ENCODE measurements around the gene RPTOR.
A peak's percentile ranks its signal among the peaks of the same experiment; 100 is the strongest.
"Not testable (repeated sequence)": the region's sequence is repeated elsewhere in the genome, so short reads cannot be mapped to it uniquely, and the experiment has no call there.

RPTOR gene

DNA sequence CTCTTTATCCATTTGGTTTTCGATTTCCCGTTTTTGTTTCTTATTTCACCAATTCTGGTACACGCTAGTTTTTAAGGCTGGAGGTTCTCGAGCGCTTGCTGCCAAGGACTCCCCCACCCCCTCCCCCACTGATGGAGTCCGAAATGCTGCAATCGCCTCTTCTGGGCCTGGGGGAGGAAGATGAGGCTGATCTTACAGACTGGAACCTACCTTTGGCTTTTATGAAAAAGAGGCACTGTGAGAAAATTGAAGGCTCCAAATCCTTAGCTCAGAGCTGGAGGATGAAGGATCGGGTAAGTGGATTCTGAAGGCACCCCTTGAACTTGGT lies 825 bp downstream of the RPTOR start:
- DNase-seq (ENCODE audit: low spot score) = no peak

- no peak for DNase-seq (ENCODE audit: low spot score)
Measured at GRCh38 chr17:80546267-80546666, 1.6 kb downstream of the RPTOR start.

GRCh38 chr17:80552523-80552922 lies 7.9 kb downstream of the RPTOR start:
- DNase-seq (ENCODE audit: low spot score) = no peak

GRCh38 chr17:80555266-80555665 lies 10.6 kb downstream of the RPTOR start:
- no peak for DNase-seq (ENCODE audit: low spot score)

GRCh38 chr17:80558046-80558445 lies 13.4 kb downstream of the RPTOR start:
- no peak for DNase-seq (ENCODE audit: low spot score)

- no peak for DNase-seq (ENCODE audit: low spot score)
Measured at GRCh38 chr17:80559825-80560251, 15.2 kb downstream of the RPTOR start.

DNA sequence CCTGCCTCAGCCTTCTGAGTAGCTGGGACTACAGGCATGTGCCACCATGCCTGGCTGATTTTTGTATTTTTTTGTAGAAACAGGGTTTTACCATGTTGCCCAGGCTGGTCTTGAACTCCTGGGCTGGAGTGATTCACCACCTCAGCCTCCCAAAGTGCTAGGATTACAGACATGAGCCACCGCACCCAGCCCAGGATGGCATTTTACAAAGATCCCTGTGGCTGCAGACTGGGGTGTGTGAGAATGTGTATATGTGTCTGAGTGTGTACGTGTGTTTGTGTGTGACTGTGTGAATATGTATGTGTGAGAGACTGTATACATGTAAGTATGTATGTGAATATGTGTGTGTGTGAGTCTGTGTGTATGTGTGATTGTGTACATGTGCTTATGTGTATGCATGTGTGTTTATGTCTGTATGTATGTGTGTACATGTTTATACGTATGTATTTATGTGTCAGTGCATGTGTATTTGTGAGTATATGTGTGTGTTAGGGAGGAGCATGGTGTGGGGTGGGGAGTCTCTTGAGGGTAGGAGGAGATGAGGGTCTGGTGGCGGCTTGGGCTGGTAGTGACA lies 17.0 kb downstream of the RPTOR start:
- DNase-seq (ENCODE audit: low spot score) = no peak

- DNase-seq (ENCODE audit: low spot score) = no peak
Measured at GRCh38 chr17:80564545-80564944, 19.9 kb downstream of the RPTOR start.

DNA sequence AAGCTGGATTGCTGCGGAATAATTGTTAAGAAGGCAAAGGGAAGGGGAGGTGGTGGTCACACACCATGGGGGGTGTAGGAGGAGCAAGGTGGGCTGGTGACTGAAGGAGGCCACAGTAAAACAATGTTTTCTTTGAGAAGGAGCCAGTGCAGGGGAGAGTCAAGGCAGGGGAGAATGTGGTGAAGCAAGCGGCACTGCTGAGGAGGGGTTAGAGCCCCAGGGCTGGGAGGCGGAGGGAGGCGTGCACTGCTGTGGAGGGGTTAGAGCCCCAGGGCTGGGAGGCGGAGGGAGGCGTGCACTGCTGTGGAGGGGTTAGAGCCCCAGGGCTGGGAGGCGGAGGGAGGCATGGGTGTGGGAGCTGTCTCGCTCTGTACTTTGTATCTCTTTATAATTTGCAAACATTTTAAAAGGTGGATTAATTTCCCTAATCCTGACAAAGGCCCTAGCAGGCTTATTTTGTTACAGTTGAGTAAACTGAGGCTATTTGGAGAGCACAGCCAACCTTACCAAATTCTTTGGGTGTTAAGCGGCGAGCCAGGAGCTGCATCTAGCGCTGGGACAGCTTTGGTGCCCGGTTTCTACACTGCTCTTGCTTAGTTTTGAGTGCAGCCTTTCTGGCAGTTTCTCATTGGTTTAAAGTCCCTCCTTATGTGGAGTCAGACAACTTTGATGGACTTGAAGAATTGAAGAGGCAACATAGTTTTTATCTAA lies 20.9 kb downstream of the RPTOR start:
- no peak for DNase-seq (ENCODE audit: low spot score)

- DNase-seq (ENCODE audit: low spot score) = no peak
Measured at GRCh38 chr17:80566054-80566400, 21.4 kb downstream of the RPTOR start.

- no peak for DNase-seq (ENCODE audit: low spot score)
Measured at GRCh38 chr17:80568246-80568645, 23.6 kb downstream of the RPTOR start.

DNA sequence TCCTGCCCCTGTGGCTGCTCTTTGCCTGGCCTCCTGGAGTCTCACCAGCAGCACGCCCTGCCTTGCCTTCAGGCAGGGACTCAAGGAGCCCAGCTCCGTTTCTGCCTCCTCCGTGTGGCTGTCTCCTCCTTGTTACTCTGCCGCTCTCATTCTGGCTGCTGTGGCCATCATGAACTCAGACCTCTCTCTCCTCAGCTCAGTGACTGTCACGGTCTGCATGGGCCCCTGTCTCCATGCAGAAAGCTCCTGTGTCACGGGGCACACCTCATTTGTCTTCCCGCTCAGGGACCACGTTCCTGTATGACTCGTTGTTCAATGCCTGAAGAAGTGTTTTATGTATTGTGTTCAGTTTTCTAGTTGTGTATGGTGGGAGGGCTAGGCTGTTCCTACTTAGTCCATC lies 25.3 kb downstream of the RPTOR start:
- no peak for DNase-seq (ENCODE audit: low spot score)

DNA sequence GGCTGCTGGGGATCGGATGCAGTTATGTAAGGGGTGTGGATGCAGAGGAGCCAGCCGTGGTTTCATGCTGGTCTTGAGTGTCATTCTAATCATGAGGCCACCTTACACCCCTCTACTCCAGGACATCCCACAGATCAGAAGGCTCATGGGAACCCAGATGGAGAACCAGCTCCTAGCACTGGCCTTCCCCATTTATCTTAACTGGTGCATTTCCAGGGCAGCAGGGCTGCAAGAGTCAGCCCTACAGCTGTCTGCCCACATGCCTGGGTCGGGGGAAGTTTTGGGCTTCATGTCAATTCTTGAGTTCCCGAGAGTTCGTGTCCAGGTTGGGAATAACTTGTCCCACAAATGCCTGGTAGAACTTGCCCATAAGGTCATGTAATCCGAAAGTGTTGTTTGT lies 29.1 kb downstream of the RPTOR start:
- DNase-seq (ENCODE audit: low spot score) = no peak

- no peak for DNase-seq (ENCODE audit: low spot score)
Measured at GRCh38 chr17:80574496-80574895, 29.9 kb downstream of the RPTOR start.

- DNase-seq (ENCODE audit: low spot score) = peak; percentile 80
Measured at GRCh38 chr17:80575057-80575875, 30.6 kb downstream of the RPTOR start.

- no peak for DNase-seq (ENCODE audit: low spot score)
Measured at GRCh38 chr17:80577876-80578570, 33.4 kb downstream of the RPTOR start.

DNA sequence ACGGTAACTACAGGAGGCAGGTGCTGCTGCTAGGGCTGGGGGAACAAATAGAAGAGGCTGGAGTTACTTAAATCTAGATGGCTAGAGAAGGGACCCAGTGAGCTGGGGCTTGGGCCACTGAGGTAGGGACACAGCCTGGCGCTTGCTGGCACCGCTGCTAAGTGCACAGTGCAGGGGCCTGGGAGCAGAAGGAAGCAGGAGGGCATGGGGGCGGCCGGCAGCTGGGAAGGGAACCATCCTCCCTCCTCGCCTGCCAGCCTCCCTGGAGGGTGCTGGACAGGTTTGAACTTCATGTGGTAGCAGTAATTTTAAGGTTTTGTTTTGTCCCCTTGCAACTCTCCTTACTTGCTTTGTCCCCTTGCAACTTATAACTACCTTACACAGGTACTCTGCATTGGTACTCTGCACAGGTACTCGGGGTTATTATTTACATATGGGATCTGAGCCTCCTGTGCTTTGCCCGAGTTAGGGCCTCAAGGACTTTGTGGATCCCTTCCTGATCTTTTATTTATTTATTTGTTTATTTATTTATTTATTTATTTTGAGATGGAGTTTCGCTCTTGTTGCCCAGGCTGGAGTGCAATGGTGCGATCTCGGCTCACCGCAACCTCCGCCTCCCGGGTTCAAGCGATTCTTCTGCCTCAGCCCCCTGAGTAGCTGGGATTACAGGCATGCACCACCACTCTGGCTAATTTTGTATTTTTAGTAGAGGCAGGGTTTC lies 34.2 kb downstream of the RPTOR start:
- not testable (repeated sequence) for DNase-seq (ENCODE audit: low spot score)

DNA sequence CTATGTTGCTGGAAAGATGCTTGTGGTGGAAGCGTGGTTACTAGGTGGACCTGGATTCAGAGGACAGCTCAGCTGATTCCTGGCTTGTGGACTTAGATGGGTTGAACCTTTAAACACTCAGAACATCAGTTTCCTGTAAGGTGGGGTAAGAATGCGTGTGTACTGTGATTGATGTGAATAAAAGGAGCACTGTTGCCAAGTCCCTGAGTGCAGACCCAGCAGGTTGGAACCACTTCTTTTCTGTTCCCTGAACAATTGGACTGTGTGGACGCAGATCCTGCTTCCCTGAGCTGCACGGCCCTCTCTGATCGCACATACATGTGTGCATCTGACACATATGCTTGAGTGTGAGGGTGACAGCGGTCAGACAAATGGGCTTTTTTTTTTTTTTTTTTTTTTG lies 37.5 kb downstream of the RPTOR start:
- DNase-seq (ENCODE audit: low spot score) = no peak

DNA sequence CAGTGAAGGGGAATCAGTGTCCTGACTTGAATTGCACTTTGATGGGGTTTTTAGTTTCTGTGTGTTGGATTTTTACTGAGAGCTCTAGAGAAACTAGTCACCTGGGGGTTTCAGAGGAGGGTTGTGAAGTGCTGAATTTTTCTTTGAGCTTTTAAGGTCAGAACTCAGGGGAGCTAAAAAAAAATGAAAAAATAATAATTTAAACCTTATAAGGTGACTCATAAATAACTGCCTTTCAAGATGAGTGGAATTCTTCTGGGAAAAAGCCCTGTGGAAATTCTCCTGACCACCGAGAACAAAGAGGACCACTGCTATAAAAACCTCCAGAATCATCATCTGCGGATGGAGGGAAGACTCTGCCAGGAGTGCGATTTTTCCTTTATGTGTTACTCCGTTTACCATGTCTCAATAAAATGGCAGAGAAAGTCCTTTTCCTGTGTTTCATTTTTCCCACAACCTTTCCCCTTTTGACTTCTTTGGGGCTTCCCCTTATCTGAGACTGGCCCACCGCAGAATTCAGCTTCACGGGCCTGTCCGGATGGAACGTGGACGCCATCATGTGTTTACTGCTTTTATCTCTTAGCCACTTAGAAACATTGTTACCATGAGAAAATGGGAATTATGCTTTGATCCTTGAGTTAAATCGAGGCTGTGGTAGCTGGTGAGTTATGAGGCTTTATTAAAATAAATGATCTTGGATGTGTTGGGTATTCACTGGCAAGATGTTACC lies 39.7 kb downstream of the RPTOR start:
- DNase-seq (ENCODE audit: low spot score) = no peak

- DNase-seq (ENCODE audit: low spot score) = no peak
Measured at GRCh38 chr17:80585890-80586845, 41.5 kb downstream of the RPTOR start.

Data from SK-N-DZ (cell line).